Suppressor macrophage treated with lipopolysaccharide for 4 hours (primary cell): ENCODE data around the gene ITM2B.
A peak's percentile ranks its signal among the peaks of the same experiment; 100 is the strongest.

ENCODE experiments used
- DNase-seq: peaks from one replicate; pipeline ENCODE4 v3.0.0-alpha.2; 2020

ITM2B gene

DNA sequence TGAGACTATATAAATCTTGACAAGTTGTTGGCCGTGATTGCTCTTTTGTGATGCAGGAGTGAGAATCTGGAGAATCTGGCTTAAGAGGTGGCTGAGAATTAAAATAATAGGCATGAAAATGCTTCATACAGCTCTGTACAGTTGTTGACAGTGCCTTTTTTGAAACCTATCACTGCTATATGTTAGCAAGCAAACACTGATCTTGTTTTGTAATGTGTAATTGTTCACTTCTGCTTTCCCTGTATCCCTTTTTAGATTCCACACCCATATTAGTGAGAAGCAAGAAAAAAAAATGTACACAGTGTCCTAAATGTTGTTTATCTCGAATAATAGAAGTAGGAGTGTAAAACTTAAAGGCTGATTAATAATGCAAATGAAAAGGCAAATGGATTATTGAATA lies 31.1 kb downstream of the ITM2B start:
- peak; percentile 16 for DNase-seq

- peak; percentile 37 for DNase-seq
Measured at GRCh38 chr13:48265217-48265815, 32.3 kb downstream of the ITM2B start.

DNA sequence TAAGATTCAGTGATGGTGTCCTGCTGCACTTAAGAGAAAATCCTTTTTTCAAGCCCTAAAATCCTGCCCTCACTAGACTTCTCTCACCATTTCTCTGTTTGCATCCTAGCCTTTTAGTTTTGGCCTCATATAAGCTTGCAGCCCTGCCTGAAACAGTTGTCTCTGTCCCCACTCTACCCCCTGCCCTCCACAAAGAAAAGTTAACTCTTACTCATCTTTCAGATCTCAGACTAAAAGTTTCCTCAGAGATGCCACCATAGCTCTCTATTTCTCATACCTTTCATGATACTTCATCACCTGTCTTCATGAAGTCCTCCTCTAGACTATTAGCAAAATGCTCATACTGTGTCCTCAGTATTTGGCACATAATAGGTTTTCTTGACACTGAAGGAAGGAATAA lies 33.1 kb downstream of the ITM2B start:
- no peak for DNase-seq

- no peak for DNase-seq
Measured at GRCh38 chr13:48266701-48267639, 34.0 kb downstream of the ITM2B start.

DNA sequence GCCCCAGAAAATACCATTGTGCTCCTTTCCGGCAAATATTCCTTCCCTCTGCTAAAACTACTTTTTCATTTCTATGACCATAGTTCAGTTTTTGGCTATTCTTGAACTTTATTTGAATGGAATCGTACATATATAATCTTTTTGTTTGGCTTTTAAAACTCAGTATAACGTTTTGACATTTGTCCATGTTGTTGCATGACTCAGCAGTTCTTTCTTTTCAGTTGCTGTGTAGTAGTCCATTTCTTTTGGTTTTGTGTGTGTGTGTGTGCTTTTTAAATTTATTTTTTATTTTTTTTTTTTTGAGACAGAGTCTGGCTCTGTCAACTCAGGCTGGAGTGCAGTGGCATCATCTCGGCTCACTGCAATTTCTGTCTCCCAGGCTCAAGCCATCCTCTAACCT lies 35.0 kb downstream of the ITM2B start:
- no peak for DNase-seq

- DNase-seq, result no peak
Measured at GRCh38 chr13:48273346-48273745, 40.3 kb downstream of the ITM2B start.

GRCh38 chr13:48275507-48275906 lies 42.5 kb downstream of the ITM2B start:
- no peak for DNase-seq

DNA sequence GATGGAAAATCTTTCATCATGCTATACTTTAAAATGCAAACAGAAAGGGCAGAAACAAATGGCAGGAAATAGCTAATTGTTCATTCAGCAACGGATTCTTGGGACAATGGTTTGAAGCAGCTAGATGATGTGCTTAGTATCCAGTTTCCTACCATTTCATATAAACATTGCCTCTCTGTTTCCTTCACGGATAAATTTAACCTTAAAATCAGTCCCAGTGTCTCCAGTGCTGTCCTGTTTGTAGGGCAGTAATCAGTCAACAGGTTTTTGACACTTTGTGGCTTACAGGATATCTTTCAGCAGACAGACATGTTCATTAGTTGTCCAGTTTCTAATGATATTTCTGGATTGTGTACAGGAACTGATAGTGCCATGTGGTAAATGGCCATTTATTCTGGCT lies 45.8 kb downstream of the ITM2B start:
- no peak for DNase-seq

DNA sequence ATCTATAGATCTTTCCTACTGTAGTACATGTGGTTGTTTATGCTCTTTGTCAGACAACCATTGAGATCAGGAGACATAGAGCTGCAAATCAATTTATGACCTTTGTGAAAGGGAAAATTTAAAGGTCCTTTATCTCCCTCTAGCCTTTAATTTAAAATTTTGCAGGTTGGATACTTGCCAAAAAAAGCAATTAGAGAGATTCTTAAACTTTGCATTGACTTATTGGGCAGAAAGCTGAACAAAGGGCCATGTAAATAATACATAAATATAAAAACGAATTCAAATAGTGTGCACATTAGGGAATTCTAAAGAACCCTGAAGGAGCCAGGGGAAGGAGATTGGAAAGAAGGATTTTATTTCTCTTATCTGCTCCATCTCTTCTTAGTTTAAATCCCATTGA lies 48.5 kb downstream of the ITM2B start:
- DNase-seq, result no peak

- DNase-seq, result no peak
Measured at GRCh38 chr13:48291730-48292129, 58.7 kb downstream of the ITM2B start.

DNA sequence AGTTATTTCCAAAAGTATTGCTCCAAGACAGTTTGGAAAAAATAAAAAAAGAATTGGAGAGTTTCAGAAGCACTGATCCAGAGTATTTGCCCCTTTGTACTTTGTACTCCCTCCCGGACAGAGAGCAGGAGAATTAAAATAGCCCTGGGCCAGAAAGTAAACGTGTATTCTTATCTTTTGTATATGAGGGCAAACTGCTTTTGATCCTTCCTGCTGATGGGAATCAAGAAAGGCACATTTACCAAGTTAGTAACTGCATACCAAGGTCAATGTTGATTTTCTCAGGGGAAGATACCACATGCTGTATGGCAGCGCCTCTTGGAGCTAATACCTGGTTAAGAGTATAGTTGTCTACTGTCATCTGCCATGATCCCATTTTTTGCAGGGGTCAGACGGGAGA lies 59.6 kb downstream of the ITM2B start:
- DNase-seq, result no peak

GRCh38 chr13:48294653-48295052 lies 61.6 kb downstream of the ITM2B start:
- DNase-seq, result no peak

DNA sequence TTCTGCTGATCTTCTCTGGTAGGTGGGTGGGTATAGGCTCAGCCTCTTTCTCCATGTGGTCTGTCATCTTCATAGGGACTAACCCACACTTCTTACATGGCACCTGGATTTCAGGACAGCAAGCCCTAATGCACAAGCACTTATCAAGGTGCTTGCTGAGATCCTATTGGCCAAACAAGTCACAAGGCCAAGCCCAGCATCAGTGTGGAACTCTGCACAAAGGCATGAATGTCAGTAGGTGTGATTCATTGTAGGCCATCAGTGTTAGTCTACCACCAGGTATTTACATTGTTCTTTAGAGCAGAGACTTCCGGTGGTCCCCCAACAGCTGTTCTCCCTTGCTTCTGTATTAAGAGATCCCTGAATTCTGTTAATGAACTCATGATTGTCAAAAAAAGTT lies 62.3 kb downstream of the ITM2B start:
- no peak for DNase-seq

GRCh38 chr13:48296528-48296927 lies 63.5 kb downstream of the ITM2B start:
- DNase-seq, result no peak

- no peak for DNase-seq
Measured at GRCh38 chr13:48297131-48297786, 64.3 kb downstream of the ITM2B start.

GRCh38 chr13:48299591-48299990 lies 66.6 kb downstream of the ITM2B start:
- DNase-seq, result peak; percentile 34

DNA sequence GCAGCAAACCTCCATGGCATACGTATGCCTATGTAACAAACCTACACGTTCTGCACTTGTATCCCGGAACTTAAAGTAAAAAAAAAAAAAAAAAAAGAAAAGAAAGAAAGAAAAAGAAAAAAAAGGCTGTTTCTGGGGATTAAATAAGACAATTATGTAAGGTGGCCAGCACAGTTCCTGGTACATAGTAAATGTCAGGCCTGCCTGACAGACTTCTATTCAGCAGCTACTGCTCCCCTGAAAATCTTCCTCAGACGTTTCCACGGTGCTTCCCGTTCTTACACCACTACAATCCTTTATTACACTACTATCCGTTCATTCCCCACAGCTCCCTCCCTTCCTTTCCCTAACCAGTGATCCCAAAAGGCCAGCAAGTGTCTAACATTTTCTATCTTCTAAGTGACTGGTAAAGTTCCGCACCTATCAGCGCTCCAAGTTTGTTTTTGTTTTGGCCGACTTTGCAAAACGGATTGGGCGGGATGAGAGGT lies 69.9 kb downstream of the ITM2B start:
- peak; percentile 59 for DNase-seq

GRCh38 chr13:48303359-48304142 lies 70.5 kb downstream of the ITM2B start, which contains the start of gene RB1:
RB1 (plus strand) TSS chr13:48303751; CDS start chr13:48303913, 162 bp downstream.
- peak; percentile 97 for DNase-seq

GRCh38 chr13:48304143-48304876 lies 71.3 kb downstream of the ITM2B start:
- peak; percentile 83 for DNase-seq

DNA sequence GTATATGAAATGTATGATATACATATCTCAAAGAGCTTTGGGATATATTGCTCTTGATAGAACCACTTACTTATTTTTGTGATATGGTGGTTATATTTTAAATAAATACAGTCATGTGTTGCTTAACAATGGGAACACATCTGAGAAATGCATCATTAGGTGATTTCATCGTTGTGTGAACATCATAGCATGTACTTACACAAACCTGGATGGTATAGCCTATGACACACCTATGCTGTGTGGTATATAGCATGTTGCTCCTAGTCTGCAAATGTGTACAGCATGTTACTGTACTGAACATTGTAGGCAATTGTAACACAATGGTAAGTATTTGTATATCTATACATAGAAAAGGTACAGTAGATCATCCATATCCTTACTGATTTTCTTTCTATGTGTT lies 78.2 kb downstream of the ITM2B start:
- DNase-seq, result no peak

DNA sequence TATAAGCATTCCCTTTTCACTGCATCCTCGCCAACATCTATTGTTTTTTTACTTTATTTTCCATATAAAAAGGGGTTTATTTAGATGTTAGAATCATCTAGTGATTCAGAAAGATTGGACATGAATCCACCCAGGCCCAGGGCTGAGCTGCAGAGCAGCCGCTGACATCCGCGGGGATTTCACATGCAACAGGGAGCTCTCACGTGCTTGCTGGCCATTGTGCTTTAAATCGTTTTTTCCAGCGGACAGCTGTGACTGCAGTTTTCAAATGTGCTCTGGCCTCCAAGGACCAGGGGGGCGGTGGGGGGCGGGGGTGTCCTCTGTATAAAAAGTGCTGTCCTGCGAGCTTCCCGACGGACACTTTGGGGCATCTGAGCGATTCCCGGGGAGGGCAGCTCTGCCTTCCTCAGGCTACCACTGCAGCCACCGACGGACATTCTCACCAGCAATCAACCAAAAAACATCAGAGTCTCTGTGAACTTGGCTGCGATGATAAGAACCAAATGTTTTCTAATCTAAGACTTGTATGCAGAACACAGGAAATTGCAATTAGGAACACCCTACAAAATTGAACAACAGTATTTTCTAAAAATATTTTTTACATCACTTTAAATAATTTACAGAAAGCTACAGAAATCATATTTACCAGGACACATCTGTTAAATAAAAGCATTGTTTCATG lies 83.1 kb downstream of the ITM2B start:
- DNase-seq, result no peak
